Neural cell (in vitro differentiated cells): ENCODE results near the gene SLC25A42. TPM values are rescaled to one million over a fixed set of nuclear protein-coding genes. Genes with fewer than 3 reads are reported as not detected.
A peak's percentile ranks its signal among the peaks of the same experiment; 100 is the strongest.

ENCODE experiments used
- H2AFZ ChIP-seq: fragments of 200-600, 300-800 bp; sonication (generic), shearing (Covaris generic); 2 replicates; pipeline ENCODE4 v1.6.0; 2014; ENCODE audit warnings: low read depth, mild to moderate bottlenecking, antibody characterized with exemption, low read length, moderate library complexity
- H3F3A ChIP-seq: fragments of 200-600 bp; shearing (Covaris generic); 2 replicates; pipeline ENCODE4 v1.6.1; 2016; ENCODE audit warnings: mild to moderate bottlenecking, moderate library complexity, mixed read lengths, antibody characterized with exemption, low read length; ENCODE audit not compliant: insufficient read depth, poor library complexity, severe bottlenecking
- H3K27ac ChIP-seq: fragments of 200-600, 300-800 bp; sonication (generic), shearing (Covaris generic); 2 replicates; pipeline ENCODE4 v1.5.1; 2014; ENCODE audit warnings: mild to moderate bottlenecking, low read length, moderate library complexity
- H3K27me3 ChIP-seq: fragments of 300-800, 200-600 bp; sonication (generic), shearing (Covaris generic); 2 replicates; pipeline ENCODE4 v1.6.0; 2014; ENCODE audit warnings: mild to moderate bottlenecking, low read depth, low read length, moderate library complexity; ENCODE audit not compliant: insufficient read depth
- H3K36me3 ChIP-seq: fragments of 300-800, 200-600 bp; sonication (generic), shearing (Covaris generic); 2 replicates; pipeline ENCODE4 v1.5.1; 2014; ENCODE audit warnings: mild to moderate bottlenecking, antibody characterized with exemption, low read length, moderate library complexity; ENCODE audit not compliant: insufficient read depth
- H3K4me2 ChIP-seq: fragments of 300-800, 200-600 bp; sonication (generic), shearing (Covaris generic); 2 replicates; pipeline ENCODE4 v1.6.0; 2014; ENCODE audit warnings: mild to moderate bottlenecking, low read length
- H3K4me3 ChIP-seq: fragments of 300-800, 200-600 bp; sonication (generic), shearing (Covaris generic); 2 replicates; pipeline ENCODE4 v1.5.1; 2014; ENCODE audit warnings: mild to moderate bottlenecking, low read length, moderate library complexity
- H3K79me2 ChIP-seq: fragments of 200-600 bp; shearing (Covaris generic); replicated peaks from 2 replicates; pipeline ENCODE4 v1.6.0; 2014; ENCODE audit warnings: mild to moderate bottlenecking, low read length, moderate library complexity; ENCODE audit not compliant: insufficient read depth
- H3K9ac ChIP-seq: fragments of 300-800, 200-600 bp; sonication (generic), shearing (Covaris generic); 2 replicates; pipeline ENCODE4 v1.6.1; 2016; ENCODE audit warnings: mild to moderate bottlenecking, low read length, mixed read lengths
- H3K9me2 ChIP-seq: fragments of 200-600 bp; shearing (Covaris generic); 2 replicates; pipeline ENCODE4 v1.6.1; 2016; ENCODE audit warnings: mild to moderate bottlenecking, low read length, mixed read lengths; ENCODE audit not compliant: insufficient read depth
- H3K9me3 ChIP-seq: fragments of 200-600, 300-800 bp; sonication (generic), shearing (Covaris generic); 2 replicates; pipeline ENCODE4 v1.6.1; 2016; ENCODE audit warnings: mild to moderate bottlenecking, mixed run types, low read length, moderate library complexity, mixed read lengths
- H4K20me1 ChIP-seq: fragments of 200-600 bp; shearing (Covaris generic); 2 replicates; pipeline ENCODE4 v1.6.1; 2016; ENCODE audit warnings: mild to moderate bottlenecking, mixed run types; ENCODE audit not compliant: insufficient read depth
- EP300 ChIP-seq: fragments of 450-650 bp; conservative IDR thresholded peaks from 2 replicates; pipeline ENCODE4 v1.6.1; 2014; ENCODE audit warnings: antibody characterized with exemption, mild to moderate bottlenecking, moderate library complexity; ENCODE audit not compliant: poor library complexity, severe bottlenecking
- EZH2 ChIP-seq: fragments of 200-600, 300-800 bp; shearing (Covaris generic), sonication (generic); IDR thresholded peaks from 2 replicates; pipeline ENCODE4 v1.6.1; 2014; ENCODE audit warnings: antibody characterized with exemption, low read length, borderline replicate concordance, mild to moderate bottlenecking; ENCODE audit not compliant: insufficient read depth, poor library complexity, severe bottlenecking
- MXI1 ChIP-seq: fragments of 450-650 bp; conservative IDR thresholded peaks from 2 replicates; pipeline ENCODE4 v1.6.1; 2014; ENCODE audit warnings: antibody characterized with exemption, mild to moderate bottlenecking; ENCODE audit not compliant: poor library complexity, severe bottlenecking
- POLR2AphosphoS5 ChIP-seq: IDR thresholded peaks from 2 replicates; pipeline ENCODE4 v1.6.1; 2012
- RAD21 ChIP-seq: fragments of 450-650 bp; conservative IDR thresholded peaks from 2 replicates; pipeline ENCODE4 v1.6.1; 2014; ENCODE audit warnings: antibody characterized with exemption, mild to moderate bottlenecking, moderate library complexity
- REST ChIP-seq: IDR thresholded peaks from 2 replicates; pipeline ENCODE4 v1.6.1; 2012; ENCODE audit warnings: borderline replicate concordance
- SMC3 ChIP-seq: fragments of 450-650 bp; conservative IDR thresholded peaks from 2 replicates; pipeline ENCODE4 v1.6.1; 2014; ENCODE audit warnings: antibody characterized with exemption, mild to moderate bottlenecking, moderate library complexity; ENCODE audit not compliant: poor library complexity
- TAF1 ChIP-seq: IDR thresholded peaks from 2 replicates; pipeline ENCODE4 v1.6.1; 2012; ENCODE audit warnings: low read depth
- polyA plus RNA-seq: library from polyadenylated mRNA; depleted of rRNA; stranded (reverse); fragments of >200 nt; gene quantifications from 2 replicates; pipeline ENCODE4 v1.2.3, GENCODE V29; 2014
- TF ChIP-seq, protein P1 (sequence below): fragments of 450-650 bp; IDR thresholded peaks from 2 replicates; pipeline ENCODE4 v1.5.1; 2014; ENCODE audit warnings: antibody characterized with exemption, mild to moderate bottlenecking, moderate library complexity; ENCODE audit not compliant: poor library complexity, severe bottlenecking

SLC25A42 gene
- polyA plus RNA-seq, 1 donor from 2014 or later, result 22.7 TPM

DNA sequence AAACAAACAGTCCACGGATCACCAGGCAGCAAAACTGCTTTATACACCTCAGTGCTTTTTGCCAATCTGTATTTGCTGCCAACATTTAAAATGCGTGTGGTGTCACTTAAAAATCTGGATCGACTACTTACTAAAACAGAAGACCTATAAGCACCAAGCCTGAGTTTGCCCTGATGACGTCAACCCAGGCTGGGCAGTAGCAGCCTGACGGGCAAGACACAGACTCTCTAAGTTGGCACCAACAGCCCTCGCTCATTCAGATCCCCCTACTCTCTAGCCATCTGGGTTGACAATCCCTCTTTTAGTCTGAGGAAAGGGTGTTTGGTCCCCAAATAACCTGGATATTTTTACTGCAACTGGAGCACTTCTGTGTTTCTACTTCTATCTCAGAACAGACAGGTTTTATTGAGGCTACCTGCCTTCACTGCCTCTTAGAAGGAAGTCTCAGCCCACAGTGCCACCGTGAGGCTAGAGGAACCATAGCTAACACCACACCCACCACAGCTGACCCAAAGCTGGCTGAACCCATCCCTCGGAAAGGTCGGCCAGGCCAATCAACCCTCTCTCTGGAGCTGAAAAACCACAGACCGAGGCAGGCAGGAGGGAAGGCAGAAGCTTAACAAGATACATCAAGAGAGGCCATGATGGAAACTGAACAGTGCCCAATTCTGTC lies 37.4 kb upstream of the SLC25A42 start:
- Histone ChIP-seq H3K4me2 (no peak overlapping the region), H3K27me3 (no peaks in the 10 kb centered on the region), H3K9ac (no peak overlapping the region), H3K9me2 (no peaks in the 10 kb centered on the region), H3K79me2 (peaks cover 29% of the 10 kb centered on the region), H3K27ac (no peak overlapping the region), H3K36me3 (peaks cover 9% of the 10 kb centered on the region), H4K20me1 (peaks cover 3% of the 10 kb centered on the region), H3K4me3 (no peak overlapping the region), H3K9me3 (no peaks in the 10 kb centered on the region), H2AFZ (no peak overlapping the region), H3F3A (no peaks in the 10 kb centered on the region)
- no peak for TF ChIP-seq MXI1
- TF ChIP-seq, protein P1, sequence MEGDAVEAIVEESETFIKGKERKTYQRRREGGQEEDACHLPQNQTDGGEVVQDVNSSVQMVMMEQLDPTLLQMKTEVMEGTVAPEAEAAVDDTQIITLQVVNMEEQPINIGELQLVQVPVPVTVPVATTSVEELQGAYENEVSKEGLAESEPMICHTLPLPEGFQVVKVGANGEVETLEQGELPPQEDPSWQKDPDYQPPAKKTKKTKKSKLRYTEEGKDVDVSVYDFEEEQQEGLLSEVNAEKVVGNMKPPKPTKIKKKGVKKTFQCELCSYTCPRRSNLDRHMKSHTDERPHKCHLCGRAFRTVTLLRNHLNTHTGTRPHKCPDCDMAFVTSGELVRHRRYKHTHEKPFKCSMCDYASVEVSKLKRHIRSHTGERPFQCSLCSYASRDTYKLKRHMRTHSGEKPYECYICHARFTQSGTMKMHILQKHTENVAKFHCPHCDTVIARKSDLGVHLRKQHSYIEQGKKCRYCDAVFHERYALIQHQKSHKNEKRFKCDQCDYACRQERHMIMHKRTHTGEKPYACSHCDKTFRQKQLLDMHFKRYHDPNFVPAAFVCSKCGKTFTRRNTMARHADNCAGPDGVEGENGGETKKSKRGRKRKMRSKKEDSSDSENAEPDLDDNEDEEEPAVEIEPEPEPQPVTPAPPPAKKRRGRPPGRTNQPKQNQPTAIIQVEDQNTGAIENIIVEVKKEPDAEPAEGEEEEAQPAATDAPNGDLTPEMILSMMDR, result no peak
- peak; percentile 11 for TF ChIP-seq RAD21

DNA sequence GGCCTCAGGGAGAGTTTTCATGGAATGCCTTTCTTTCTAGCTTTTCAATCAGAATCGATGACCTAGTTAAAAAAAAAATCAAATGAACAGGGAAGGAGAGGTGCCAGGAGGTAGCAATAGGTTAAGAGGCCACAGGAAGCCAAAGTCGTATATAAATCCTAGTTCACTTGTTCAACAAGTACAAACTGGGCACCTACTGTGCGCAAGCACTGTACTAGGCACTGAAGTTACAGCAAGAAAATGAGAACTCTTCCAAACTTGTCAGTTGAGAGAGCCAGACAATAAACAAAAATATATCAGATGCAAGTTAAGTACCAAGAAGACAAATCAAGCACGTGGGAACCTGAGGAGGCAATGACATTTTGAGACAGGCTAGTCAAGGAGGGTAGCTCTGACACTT lies 36.6 kb upstream of the SLC25A42 start:
- Histone ChIP-seq H3K4me2 (no peak overlapping the region), H3K9ac (no peak overlapping the region), H3K27me3 (no peaks in the 10 kb centered on the region), H3K79me2 (peaks cover 31% of the 10 kb centered on the region), H3K9me3 (no peaks in the 10 kb centered on the region), H3K36me3 (peaks cover 9% of the 10 kb centered on the region), H2AFZ (no peak overlapping the region), H4K20me1 (peaks cover 3% of the 10 kb centered on the region), H3F3A (no peaks in the 10 kb centered on the region), H3K4me3 (no peak overlapping the region), H3K27ac (no peak overlapping the region), H3K9me2 (no peaks in the 10 kb centered on the region)
- TF ChIP-seq MXI1, result no peak
- TF ChIP-seq EZH2, result no peak
- no peak for TF ChIP-seq POLR2AphosphoS5
- TF ChIP-seq RAD21, result no peak
- TF ChIP-seq EP300, result no peak
- TF ChIP-seq, protein P1, result no peak
- TF ChIP-seq REST, result no peak
- TF ChIP-seq TAF1, result no peak
- no peak for TF ChIP-seq SMC3
